ENCODE data around the gene VPS13D. TPM values are rescaled to one million over a fixed set of nuclear protein-coding genes. Genes with fewer than 3 reads are reported as not detected.

The VPS13D gene
- polyA plus RNA-seq, 3 donors, result 3.6 to 20.2 (median 5.1) TPM

DNA sequence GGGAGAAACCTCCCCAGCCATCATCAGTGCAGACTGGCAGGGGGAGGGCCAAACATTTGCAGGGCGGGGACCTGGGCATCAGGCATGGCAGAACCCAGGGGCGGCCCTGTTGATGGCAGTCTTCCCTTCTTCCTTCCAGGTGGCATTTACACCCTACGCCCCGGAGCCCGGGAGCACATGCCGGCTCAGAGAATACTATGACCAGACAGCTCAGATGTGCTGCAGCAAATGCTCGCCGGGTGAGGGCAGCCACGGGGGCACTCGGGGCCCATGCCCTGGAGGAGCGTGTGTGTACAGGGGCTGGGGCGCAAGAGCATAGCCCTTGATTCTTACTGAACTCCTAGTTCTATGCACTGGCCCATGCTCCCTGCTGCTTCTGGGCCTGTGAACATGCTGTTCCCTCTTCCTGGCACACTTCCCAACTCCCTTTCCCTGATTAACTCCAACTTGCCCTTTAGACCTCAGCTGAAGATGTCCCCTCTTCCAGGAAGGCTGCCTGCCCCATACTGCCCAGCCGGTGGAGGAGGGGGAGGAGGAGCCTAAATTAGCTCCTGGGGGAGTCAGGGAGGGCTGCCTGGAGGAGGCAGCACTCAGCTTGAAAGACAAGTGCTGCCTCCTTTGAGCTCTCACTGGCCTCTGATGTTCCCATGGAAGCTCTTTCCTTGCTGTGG, 41.0 kb upstream of the VPS13D start:
- Mint-ChIP-seq H3K4me3 (no peak overlapping the region), H3K36me3 (peaks cover 80 to 88% of the 10 kb centered on the region in 2 donors), H3K27ac (peak overlapping the region in 5 of 7 donors; percentile 12 to 69 (median 54)), H3K4me1 (peaks cover 82% of the 10 kb centered on the region), H3K9me3 (no peaks in the 10 kb centered on the region), H3K27me3 (ENCODE audit: low read depth in 3 of 3) (no peaks in the 10 kb centered on the region)
- TF ChIP-seq, protein P1, sequence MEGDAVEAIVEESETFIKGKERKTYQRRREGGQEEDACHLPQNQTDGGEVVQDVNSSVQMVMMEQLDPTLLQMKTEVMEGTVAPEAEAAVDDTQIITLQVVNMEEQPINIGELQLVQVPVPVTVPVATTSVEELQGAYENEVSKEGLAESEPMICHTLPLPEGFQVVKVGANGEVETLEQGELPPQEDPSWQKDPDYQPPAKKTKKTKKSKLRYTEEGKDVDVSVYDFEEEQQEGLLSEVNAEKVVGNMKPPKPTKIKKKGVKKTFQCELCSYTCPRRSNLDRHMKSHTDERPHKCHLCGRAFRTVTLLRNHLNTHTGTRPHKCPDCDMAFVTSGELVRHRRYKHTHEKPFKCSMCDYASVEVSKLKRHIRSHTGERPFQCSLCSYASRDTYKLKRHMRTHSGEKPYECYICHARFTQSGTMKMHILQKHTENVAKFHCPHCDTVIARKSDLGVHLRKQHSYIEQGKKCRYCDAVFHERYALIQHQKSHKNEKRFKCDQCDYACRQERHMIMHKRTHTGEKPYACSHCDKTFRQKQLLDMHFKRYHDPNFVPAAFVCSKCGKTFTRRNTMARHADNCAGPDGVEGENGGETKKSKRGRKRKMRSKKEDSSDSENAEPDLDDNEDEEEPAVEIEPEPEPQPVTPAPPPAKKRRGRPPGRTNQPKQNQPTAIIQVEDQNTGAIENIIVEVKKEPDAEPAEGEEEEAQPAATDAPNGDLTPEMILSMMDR (IDR thresholded peaks at IDR 0.05), result no peak
- intact Hi-C loops (cut with micrococcal nuclease), result no loop called here
- Histone ChIP-seq H3K9ac (ENCODE audit: insufficient read depth, low read length, poor library complexity, severe bottlenecking) (no peak overlapping the region), H3K79me2 (ENCODE audit: insufficient read depth, low read length) (peaks cover 97% of the 10 kb centered on the region), H3K4me3 (replicated peaks in 1 of 3; ENCODE audit: low read depth in 2 of 3, low read length in 3 of 3) (no peak overlapping the region), H2AFZ (ENCODE audit: insufficient read depth, low read depth, low read length, poor library complexity, severe bottlenecking) (no peak overlapping the region), H3K27me3 (ENCODE audit: control insufficient read depth in 2 of 2, insufficient read depth in 2 of 2, low read length in 2 of 2) (no peaks in the 10 kb centered on the region), H3K36me3 (replicated peaks in 1 of 2; ENCODE audit: control insufficient read depth in 1 of 2, insufficient read depth in 2 of 2, low read length in 2 of 2) (peaks cover 75 to 86% of the 10 kb centered on the region in 2 donors), H3K4me1 (ENCODE audit: control insufficient read depth in 1 of 2, insufficient read depth in 2 of 2, low read length in 2 of 2) (peaks cover 69 to 99% of the 10 kb centered on the region in 2 donors), H4K20me1 (ENCODE audit: insufficient read depth, low read length) (peaks cover 95% of the 10 kb centered on the region), H3K4me2 (replicated peaks; ENCODE audit: extremely low read depth, low read length, poor library complexity, severe bottlenecking) (no peak overlapping the region), H3K27ac (ENCODE audit: low read depth in 1 of 2, low read length in 2 of 2) (peak overlapping the region in 1 of 2 donors; percentile 100), H3K9me3 (replicated peaks in 1 of 2; ENCODE audit: control insufficient read depth in 1 of 2, insufficient read depth in 1 of 2, low read length in 2 of 2) (no peaks in the 10 kb centered on the region)
- WGBS (ENCODE audit: insufficient coverage), result 96% methylated on average over 13 of the region's 13 CpGs
- no peak for DNase-seq

DNA sequence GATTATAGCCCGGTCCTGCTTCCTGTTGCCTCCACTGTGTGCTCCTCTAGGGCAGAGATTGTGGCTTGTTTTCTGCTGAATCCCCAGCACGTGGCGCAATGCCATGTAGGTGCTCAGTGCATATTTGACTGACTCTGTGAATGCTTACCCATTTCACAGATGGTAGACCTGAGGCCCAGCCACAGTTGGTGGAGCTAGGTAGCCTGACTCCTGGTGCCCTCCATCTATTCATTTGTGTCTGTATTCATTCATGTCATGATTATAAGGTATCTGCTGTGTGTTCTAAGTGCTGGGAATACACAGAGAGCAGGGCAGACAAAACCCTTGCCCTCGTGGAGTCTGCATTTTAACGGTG, 40.5 kb upstream of the VPS13D start:
- 100% methylated on average over 2 of the region's 5 CpGs for WGBS (ENCODE audit: insufficient coverage)
- Histone ChIP-seq H3K4me1 (ENCODE audit: control insufficient read depth in 1 of 2, insufficient read depth in 2 of 2, low read length in 2 of 2) (peaks cover 71 to 99% of the 10 kb centered on the region in 2 donors), H3K36me3 (replicated peaks in 1 of 2; ENCODE audit: control insufficient read depth in 1 of 2, insufficient read depth in 2 of 2, low read length in 2 of 2) (peaks cover 80 to 92% of the 10 kb centered on the region in 2 donors), H3K4me2 (replicated peaks; ENCODE audit: extremely low read depth, low read length, poor library complexity, severe bottlenecking) (no peak overlapping the region), H4K20me1 (ENCODE audit: insufficient read depth, low read length) (peaks cover 100% of the 10 kb centered on the region), H3K4me3 (replicated peaks in 1 of 3; ENCODE audit: low read depth in 2 of 3, low read length in 3 of 3) (no peak overlapping the region), H3K9me3 (replicated peaks in 1 of 2; ENCODE audit: control insufficient read depth in 1 of 2, insufficient read depth in 1 of 2, low read length in 2 of 2) (no peaks in the 10 kb centered on the region), H3K79me2 (ENCODE audit: insufficient read depth, low read length) (peaks cover 100% of the 10 kb centered on the region), H3K27me3 (ENCODE audit: control insufficient read depth in 2 of 2, insufficient read depth in 2 of 2, low read length in 2 of 2) (no peaks in the 10 kb centered on the region), H2AFZ (ENCODE audit: insufficient read depth, low read depth, low read length, poor library complexity, severe bottlenecking) (no peak overlapping the region), H3K9ac (ENCODE audit: insufficient read depth, low read length, poor library complexity, severe bottlenecking) (no peak overlapping the region), H3K27ac (ENCODE audit: low read depth in 1 of 2, low read length in 2 of 2) (peak overlapping the region in 1 of 2 donors; percentile 100)
- Mint-ChIP-seq H3K4me3 (no peak overlapping the region), H3K27me3 (ENCODE audit: low read depth in 3 of 3) (no peaks in the 10 kb centered on the region), H3K4me1 (peaks cover 82% of the 10 kb centered on the region), H3K36me3 (peaks cover 85 to 92% of the 10 kb centered on the region in 2 donors), H3K27ac (peak overlapping the region in 4 of 7 donors; percentile 12 to 69 (median 56)), H3K9me3 (no peaks in the 10 kb centered on the region)
- TF ChIP-seq, protein P1 (IDR thresholded peaks at IDR 0.05), result no peak
- no peak for DNase-seq
- intact Hi-C loops (cut with micrococcal nuclease), result no loop called here

Data from CD14-positive monocyte (primary cell).